ENCODE results near the gene CSTPP1. TPM values are rescaled to one million over a fixed set of nuclear protein-coding genes. Genes with fewer than 3 reads are reported as not detected.
"Not testable (repeated sequence)": the region's sequence is repeated elsewhere in the genome, so short reads cannot be mapped to it uniquely, and the experiment has no call there.

Gene CSTPP1
- total RNA-seq, 1 donor from 2014 or later, result 6.6 TPM

- no peaks in the 10 kb centered on the region for H3K27me3 ChIP-seq (ENCODE audit: control insufficient read depth, insufficient read depth, low read length)
- DNase-seq (ENCODE audit: low read depth), result no peak
- no peak for FAIRE-seq
- H3K36me3 ChIP-seq (ENCODE audit: control insufficient read depth, insufficient read depth, low read length), result no peaks in the 10 kb centered on the region
- peak within 1 kb of the TSS; percentile 57 for H3K4me3 ChIP-seq (ENCODE audit: low read depth, low read length)
- TF ChIP-seq, protein P1, sequence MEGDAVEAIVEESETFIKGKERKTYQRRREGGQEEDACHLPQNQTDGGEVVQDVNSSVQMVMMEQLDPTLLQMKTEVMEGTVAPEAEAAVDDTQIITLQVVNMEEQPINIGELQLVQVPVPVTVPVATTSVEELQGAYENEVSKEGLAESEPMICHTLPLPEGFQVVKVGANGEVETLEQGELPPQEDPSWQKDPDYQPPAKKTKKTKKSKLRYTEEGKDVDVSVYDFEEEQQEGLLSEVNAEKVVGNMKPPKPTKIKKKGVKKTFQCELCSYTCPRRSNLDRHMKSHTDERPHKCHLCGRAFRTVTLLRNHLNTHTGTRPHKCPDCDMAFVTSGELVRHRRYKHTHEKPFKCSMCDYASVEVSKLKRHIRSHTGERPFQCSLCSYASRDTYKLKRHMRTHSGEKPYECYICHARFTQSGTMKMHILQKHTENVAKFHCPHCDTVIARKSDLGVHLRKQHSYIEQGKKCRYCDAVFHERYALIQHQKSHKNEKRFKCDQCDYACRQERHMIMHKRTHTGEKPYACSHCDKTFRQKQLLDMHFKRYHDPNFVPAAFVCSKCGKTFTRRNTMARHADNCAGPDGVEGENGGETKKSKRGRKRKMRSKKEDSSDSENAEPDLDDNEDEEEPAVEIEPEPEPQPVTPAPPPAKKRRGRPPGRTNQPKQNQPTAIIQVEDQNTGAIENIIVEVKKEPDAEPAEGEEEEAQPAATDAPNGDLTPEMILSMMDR (IDR thresholded peaks at IDR 0.05; ENCODE audit: insufficient read depth, low read length, severe bottlenecking), result no peak
Measured at GRCh38 chr11:46918083-46918787, 18.3 kb upstream of the CSTPP1 start, which contains the start of gene LRP4. Gene LRP4, minus strand, starts transcription at chr11:46918550. Its CDS starts 171 bp downstream, at chr11:46918379.

- no peak for DNase-seq (ENCODE audit: low read depth)
- TF ChIP-seq, protein P1 (IDR thresholded peaks at IDR 0.05; ENCODE audit: insufficient read depth, low read length, severe bottlenecking), result no peak
Measured at GRCh38 chr11:46918788-46919513, 17.6 kb upstream of the CSTPP1 start.

DNA sequence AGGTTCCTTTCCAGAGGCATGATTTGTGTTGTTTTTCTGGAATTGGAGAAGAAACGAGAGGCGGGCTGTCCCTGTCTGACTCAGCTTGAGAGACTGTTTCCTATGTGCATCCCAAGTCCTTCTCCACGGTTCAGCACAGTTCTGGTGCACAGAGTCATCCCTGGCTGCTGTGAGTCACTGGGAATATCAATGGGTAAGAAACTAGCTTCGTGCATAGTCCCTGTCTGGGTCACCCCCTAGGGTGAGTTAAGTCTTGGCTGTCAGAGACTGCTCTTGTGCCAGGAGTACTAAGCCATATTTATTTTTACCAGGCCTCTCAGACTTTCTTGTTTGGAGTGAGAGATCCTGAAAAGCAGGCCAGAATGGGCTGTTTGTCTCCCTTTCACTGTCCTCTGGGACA lies 15.8 kb upstream of the CSTPP1 start:
- TF ChIP-seq, protein P1 (IDR thresholded peaks at IDR 0.05; ENCODE audit: insufficient read depth, low read length, severe bottlenecking), result no peak
- H3K36me3 ChIP-seq (ENCODE audit: control insufficient read depth, insufficient read depth, low read length), result no peaks in the 10 kb centered on the region
- no peaks in the 10 kb centered on the region for H3K27me3 ChIP-seq (ENCODE audit: control insufficient read depth, insufficient read depth, low read length)
- no peak overlapping the region for H3K4me3 ChIP-seq (ENCODE audit: low read depth, low read length)
- FAIRE-seq (no peak), DNase-seq (ENCODE audit: low read depth) (peak; percentile 96)

More at GRCh38 chr11:46918788-46919513, 17.6 kb upstream of the CSTPP1 start:
- peak overlapping the region; percentile 57 for H3K4me3 ChIP-seq (ENCODE audit: low read depth, low read length)
- FAIRE-seq, result no peak
- H3K27me3 ChIP-seq (ENCODE audit: control insufficient read depth, insufficient read depth, low read length), result no peaks in the 10 kb centered on the region
- no peaks in the 10 kb centered on the region for H3K36me3 ChIP-seq (ENCODE audit: control insufficient read depth, insufficient read depth, low read length)

DNA sequence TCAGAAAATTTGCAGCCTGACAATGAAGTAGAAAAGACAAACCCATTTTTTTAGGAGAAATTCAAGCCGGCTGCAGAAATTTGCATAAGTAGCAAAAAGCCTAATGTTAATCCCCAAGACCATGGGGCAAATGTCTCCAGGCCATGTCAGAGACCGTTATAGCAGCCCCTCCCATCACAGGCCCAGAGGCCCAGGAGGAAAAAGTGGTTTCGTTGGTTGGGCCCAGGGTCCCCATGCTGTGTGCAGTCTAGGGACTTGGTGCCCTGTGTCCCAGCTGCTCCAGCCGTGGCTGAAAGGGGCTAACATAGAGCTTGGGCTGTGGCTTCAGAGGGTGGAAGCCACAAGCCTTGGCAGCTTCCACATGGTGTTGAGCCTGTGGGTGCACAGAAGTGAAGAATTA lies 8.6 kb upstream of the CSTPP1 start:
- DNase-seq (ENCODE audit: low read depth); H3K36me3 ChIP-seq (ENCODE audit: control insufficient read depth, insufficient read depth, low read length); H3K4me3 ChIP-seq (ENCODE audit: low read depth, low read length); H3K27me3 ChIP-seq (ENCODE audit: control insufficient read depth, insufficient read depth, low read length); FAIRE-seq: not testable (repeated sequence)

- not testable (repeated sequence) for H3K27me3 ChIP-seq (ENCODE audit: control insufficient read depth, insufficient read depth, low read length); DNase-seq (ENCODE audit: low read depth); H3K36me3 ChIP-seq (ENCODE audit: control insufficient read depth, insufficient read depth, low read length); H3K4me3 ChIP-seq (ENCODE audit: low read depth, low read length); FAIRE-seq
Measured at GRCh38 chr11:46928701-46929100, 7.9 kb upstream of the CSTPP1 start.

- FAIRE-seq (no peak), DNase-seq (ENCODE audit: low read depth) (peak; percentile 82)
- TF ChIP-seq, protein P1 (IDR thresholded peaks at IDR 0.05; ENCODE audit: insufficient read depth, low read length, severe bottlenecking), result no peak
- Histone ChIP-seq H3K27me3 (ENCODE audit: control insufficient read depth, insufficient read depth, low read length) (no peaks in the 10 kb centered on the region), H3K36me3 (ENCODE audit: control insufficient read depth, insufficient read depth, low read length) (no peaks in the 10 kb centered on the region), H3K4me3 (ENCODE audit: low read depth, low read length) (no peak overlapping the region)
Measured at GRCh38 chr11:46930089-46930488, 6.5 kb upstream of the CSTPP1 start.
